Activated CD4-positive, alpha-beta memory T cell treated with anti-CD3 and anti-CD28 coated beads, Interleukin-2, amount 10 ng/mL, durations not matched to agents 7 days and 5 days (primary cell): Measurements from ENCODE around the gene ZDHHC11B. TPM values are rescaled to one million over a fixed set of nuclear protein-coding genes. Genes with fewer than 3 reads are reported as not detected.
"Not testable (repeated sequence)": the region's sequence is repeated elsewhere in the genome, so short reads cannot be mapped to it uniquely, and the experiment has no call there.

Experiments
- CTCF ChIA-PET: fragments of 350-600 bp; sonication (Branson Sonifier 250); formaldehyde crosslinking; loops from one replicate; lab custom pipeline; 2021; ENCODE audit warnings: antibody characterized with exemption, inconsistent platforms; lab: Charles Lee
- POLR2A ChIA-PET: fragments of 350-600 bp; sonication (Branson Sonifier 250); formaldehyde crosslinking; loops from one replicate; lab custom pipeline; 2021; ENCODE audit warnings: antibody characterized with exemption; lab: Charles Lee
- DNase-seq: peaks from one replicate; pipeline ENCODE4 v3.0.0-alpha.2; 2020
- H3K27ac Mint-ChIP-seq: one replicate; pipeline ENCODE4 v1.8.0; 2021; ENCODE audit warnings: mild to moderate bottlenecking, mixed read lengths
- H3K27me3 Mint-ChIP-seq: one replicate; pipeline ENCODE4 v1.8.0; 2021; ENCODE audit warnings: mixed read lengths
- H3K36me3 Mint-ChIP-seq: one replicate; pipeline ENCODE4 v1.8.0; 2021; ENCODE audit warnings: low read depth, mixed read lengths
- H3K4me1 Mint-ChIP-seq: one replicate; pipeline ENCODE4 v1.8.0; 2021; ENCODE audit warnings: mixed read lengths
- H3K4me3 Mint-ChIP-seq: one replicate; pipeline ENCODE4 v1.8.0; 2021; ENCODE audit warnings: mild to moderate bottlenecking, mixed read lengths
- H3K9me3 Mint-ChIP-seq: one replicate; pipeline ENCODE4 v1.8.0; 2021; ENCODE audit warnings: mixed read lengths
- total RNA-seq, 2 experiments: library from RNA; stranded (reverse); gene quantifications; one replicate each; pipeline ENCODE4 v1.2.3, GENCODE V29; 2021

Gene ZDHHC11B
- total RNA-seq, 2 experiments from 2014 or later: not detected

DNA sequence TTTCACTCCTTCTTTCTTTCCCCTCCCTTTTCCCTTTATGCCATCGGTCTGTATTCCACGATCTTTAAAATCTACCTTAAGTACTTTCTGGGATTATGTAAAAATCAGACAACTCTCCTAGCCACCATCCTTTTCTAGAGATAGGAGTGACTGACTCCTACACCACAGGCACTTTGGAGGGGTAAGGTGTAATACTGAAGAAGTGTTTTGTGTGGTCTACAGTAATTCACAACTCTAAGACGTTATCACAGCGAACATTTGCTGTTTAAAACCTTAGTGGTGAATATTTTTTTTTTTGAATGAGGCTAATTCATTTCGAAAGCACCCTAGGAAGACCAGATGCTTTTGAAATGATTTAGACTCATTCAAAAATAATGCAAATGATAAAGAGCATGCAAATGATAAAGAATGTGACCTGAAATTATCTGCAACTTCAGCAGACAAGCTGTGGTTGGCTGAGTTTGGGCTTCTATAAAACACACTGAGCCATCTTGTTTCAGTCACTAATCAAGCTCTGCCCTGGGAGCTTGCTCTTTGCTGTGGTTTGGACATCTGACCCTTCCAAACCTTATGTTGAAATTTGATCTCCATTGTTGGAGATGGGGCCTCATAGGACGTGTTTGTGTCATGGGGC is 14.1 kb upstream of the ZDHHC11B start:
- H3K9me3 Mint-ChIP-seq, H3K4me1 Mint-ChIP-seq, DNase-seq, H3K27me3 Mint-ChIP-seq, H3K27ac Mint-ChIP-seq, H3K4me3 Mint-ChIP-seq, POLR2A ChIA-PET, CTCF ChIA-PET: not testable (repeated sequence)
- peaks cover 11% of the 10 kb centered on the region for H3K36me3 Mint-ChIP-seq

- DNase-seq, H3K27me3 Mint-ChIP-seq, H3K9me3 Mint-ChIP-seq, H3K27ac Mint-ChIP-seq, CTCF ChIA-PET, H3K4me3 Mint-ChIP-seq, POLR2A ChIA-PET, H3K4me1 Mint-ChIP-seq: not testable (repeated sequence)
- H3K36me3 Mint-ChIP-seq: peaks cover 12% of the 10 kb centered on the region
These were observed 13.5 kb upstream of the ZDHHC11B start for GRCh38 chr5:797986-798385.

DNA sequence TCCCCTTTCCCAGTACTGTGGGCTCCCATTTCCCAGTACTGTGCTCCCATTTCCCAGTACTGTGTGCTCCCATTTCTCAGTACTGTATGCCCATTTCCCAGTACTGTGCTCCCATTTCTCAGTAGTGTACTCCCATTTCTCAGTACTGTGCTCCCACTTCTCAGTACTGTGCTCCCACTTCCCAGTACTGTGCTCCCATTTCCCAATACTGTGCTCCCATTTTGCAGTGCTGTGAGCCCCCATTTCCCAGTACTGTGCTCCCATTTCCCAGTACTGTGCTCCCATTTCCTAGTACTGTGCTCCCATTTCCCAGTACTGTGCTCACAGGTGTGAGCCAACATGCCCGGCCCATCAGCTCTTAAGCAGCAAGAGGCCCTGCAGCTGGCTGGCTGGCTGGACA is 11.3 kb upstream of the ZDHHC11B start:
- POLR2A ChIA-PET, H3K4me1 Mint-ChIP-seq, H3K27me3 Mint-ChIP-seq, H3K27ac Mint-ChIP-seq, H3K4me3 Mint-ChIP-seq, H3K9me3 Mint-ChIP-seq, CTCF ChIA-PET, DNase-seq: not testable (repeated sequence)
- H3K36me3 Mint-ChIP-seq: peaks cover 12% of the 10 kb centered on the region

GRCh38 chr5:794948-795347 is 10.4 kb upstream of the ZDHHC11B start:
- H3K27ac Mint-ChIP-seq, POLR2A ChIA-PET, CTCF ChIA-PET, H3K4me3 Mint-ChIP-seq, DNase-seq, H3K4me1 Mint-ChIP-seq, H3K9me3 Mint-ChIP-seq: not testable (repeated sequence)
- Mint-ChIP-seq H3K27me3 (peaks cover 18% of the 10 kb centered on the region), H3K36me3 (peaks cover 12% of the 10 kb centered on the region)

- DNase-seq, H3K27ac Mint-ChIP-seq, H3K4me1 Mint-ChIP-seq, POLR2A ChIA-PET, CTCF ChIA-PET, H3K9me3 Mint-ChIP-seq, H3K36me3 Mint-ChIP-seq, H3K4me3 Mint-ChIP-seq: not testable (repeated sequence)
- H3K27me3 Mint-ChIP-seq: peaks cover 27% of the 10 kb centered on the region
These were observed 4.2 kb upstream of the ZDHHC11B start for GRCh38 chr5:788703-789102.

DNA sequence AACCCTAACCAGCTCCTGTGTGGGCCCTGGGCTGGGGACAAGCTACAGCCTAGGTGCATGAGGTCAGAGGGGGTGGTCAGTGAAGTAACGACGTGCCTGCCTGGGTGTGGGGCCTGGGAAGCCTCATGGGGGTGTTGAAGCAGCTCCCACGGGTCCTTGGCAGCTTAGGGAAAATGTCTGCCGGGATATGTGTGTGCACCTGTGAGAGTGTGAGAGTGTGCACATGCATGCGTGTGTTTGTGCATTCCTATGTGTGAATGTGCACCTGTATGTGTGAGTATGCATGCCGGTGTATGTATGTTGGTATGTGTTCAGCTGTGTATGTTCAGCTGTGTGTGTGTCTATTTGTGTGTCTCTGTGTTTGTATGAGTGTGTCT is 3.3 kb upstream of the ZDHHC11B start:
- H3K9me3 Mint-ChIP-seq, H3K4me1 Mint-ChIP-seq, POLR2A ChIA-PET, H3K36me3 Mint-ChIP-seq, H3K4me3 Mint-ChIP-seq, CTCF ChIA-PET, DNase-seq, H3K27ac Mint-ChIP-seq: not testable (repeated sequence)
- H3K27me3 Mint-ChIP-seq: peaks cover 24% of the 10 kb centered on the region

- CTCF ChIA-PET, H3K36me3 Mint-ChIP-seq, H3K4me1 Mint-ChIP-seq, DNase-seq, H3K9me3 Mint-ChIP-seq, H3K4me3 Mint-ChIP-seq, H3K27ac Mint-ChIP-seq, POLR2A ChIA-PET: not testable (repeated sequence)
- peaks cover 24% of the 10 kb centered on the region for H3K27me3 Mint-ChIP-seq
These were observed 2.8 kb upstream of the ZDHHC11B start for GRCh38 chr5:787224-787856.

DNA sequence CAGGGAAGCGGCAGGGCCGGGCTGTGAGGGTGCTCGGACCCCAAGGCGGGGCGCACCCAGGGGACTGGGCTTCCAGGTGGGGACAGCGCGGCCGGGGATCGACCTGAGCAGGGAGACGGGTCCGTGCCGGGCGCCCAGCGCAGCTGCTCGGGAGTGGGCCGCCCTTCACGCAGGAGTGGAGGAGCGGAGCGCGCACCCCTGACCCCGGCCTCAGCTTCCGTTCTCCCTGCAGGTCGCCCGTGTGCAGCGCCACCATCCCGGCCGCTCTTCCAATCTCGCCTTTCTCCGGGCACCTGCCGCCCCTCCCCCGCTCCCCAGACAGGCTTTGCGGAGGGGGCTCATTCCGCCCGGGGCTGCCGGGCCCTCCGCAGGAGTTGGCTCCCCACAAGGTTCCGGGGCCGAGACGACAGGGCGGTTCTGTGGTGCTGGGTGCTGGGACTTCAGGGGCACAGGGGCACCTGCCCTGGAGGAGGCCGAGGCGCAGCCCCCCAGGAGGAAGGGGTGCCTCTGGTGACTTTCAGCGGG is 714 bp upstream of the ZDHHC11B start:
- peaks cover 12% of the 10 kb centered on the region for H3K27me3 Mint-ChIP-seq
- CTCF ChIA-PET, DNase-seq, H3K4me1 Mint-ChIP-seq, POLR2A ChIA-PET, H3K36me3 Mint-ChIP-seq, H3K9me3 Mint-ChIP-seq, H3K27ac Mint-ChIP-seq: not testable (repeated sequence)
- peak overlapping the region; percentile 63 for H3K4me3 Mint-ChIP-seq

GRCh38 chr5:783881-784427 is 575 bp downstream of the ZDHHC11B start:
- H3K27me3 Mint-ChIP-seq, CTCF ChIA-PET, H3K27ac Mint-ChIP-seq, POLR2A ChIA-PET, H3K36me3 Mint-ChIP-seq, DNase-seq, H3K4me3 Mint-ChIP-seq, H3K4me1 Mint-ChIP-seq, H3K9me3 Mint-ChIP-seq: not testable (repeated sequence)

GRCh38 chr5:783049-783802 is 1.3 kb downstream of the ZDHHC11B start:
- H3K27ac Mint-ChIP-seq, POLR2A ChIA-PET, H3K4me1 Mint-ChIP-seq, H3K36me3 Mint-ChIP-seq, H3K9me3 Mint-ChIP-seq, H3K4me3 Mint-ChIP-seq, CTCF ChIA-PET, H3K27me3 Mint-ChIP-seq: not testable (repeated sequence)
- DNase-seq: peak; percentile 40

DNA sequence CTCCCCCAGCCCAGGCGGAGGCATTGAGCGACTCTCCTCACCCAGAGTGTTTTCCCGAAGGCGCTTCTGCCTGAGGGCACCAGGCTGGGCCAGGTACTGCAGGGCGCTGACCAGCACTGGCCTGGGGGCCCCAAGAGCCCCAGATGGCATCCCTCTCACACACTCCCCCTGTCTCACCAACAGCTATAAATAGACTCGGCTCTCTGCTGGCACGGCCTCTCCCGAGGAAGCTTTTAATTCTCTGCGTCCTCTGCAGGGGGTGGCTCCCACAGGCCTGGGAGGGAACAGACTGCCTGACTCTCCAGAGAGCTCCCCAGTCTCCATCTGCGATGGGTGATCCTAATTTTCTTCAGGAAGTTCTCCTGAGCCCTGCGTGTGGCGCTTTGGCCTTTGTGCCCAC is 2.2 kb downstream of the ZDHHC11B start:
- H3K4me3 Mint-ChIP-seq, H3K27me3 Mint-ChIP-seq, H3K27ac Mint-ChIP-seq, POLR2A ChIA-PET, H3K9me3 Mint-ChIP-seq, H3K4me1 Mint-ChIP-seq, DNase-seq, CTCF ChIA-PET, H3K36me3 Mint-ChIP-seq: not testable (repeated sequence)

DNA sequence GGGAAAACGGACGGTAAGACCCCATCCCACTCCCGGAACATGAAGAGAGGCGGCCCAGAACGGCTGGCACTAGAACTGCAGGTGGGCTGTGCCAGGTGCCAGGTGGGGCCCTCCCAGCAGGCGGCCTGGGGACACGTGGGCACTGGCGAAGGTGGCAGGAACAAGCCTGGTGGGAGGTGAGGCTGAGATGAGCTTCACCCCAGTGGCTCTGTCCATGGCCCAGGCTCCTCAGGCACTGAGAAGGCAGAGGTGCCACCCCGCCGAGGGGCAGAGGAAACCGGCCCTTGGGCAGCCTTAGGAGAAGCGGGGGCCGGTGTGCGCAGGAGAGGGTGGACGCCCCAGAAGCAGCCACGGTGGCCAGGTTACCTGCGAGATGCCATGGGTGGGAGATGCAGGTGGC is 4.0 kb downstream of the ZDHHC11B start:
- H3K36me3 Mint-ChIP-seq, H3K27me3 Mint-ChIP-seq, POLR2A ChIA-PET, CTCF ChIA-PET, H3K4me3 Mint-ChIP-seq, H3K4me1 Mint-ChIP-seq, H3K9me3 Mint-ChIP-seq, DNase-seq, H3K27ac Mint-ChIP-seq: not testable (repeated sequence)

- H3K27me3 Mint-ChIP-seq, H3K27ac Mint-ChIP-seq, H3K4me3 Mint-ChIP-seq, DNase-seq, H3K36me3 Mint-ChIP-seq, POLR2A ChIA-PET, H3K9me3 Mint-ChIP-seq, H3K4me1 Mint-ChIP-seq, CTCF ChIA-PET: not testable (repeated sequence)
These were observed 5.6 kb downstream of the ZDHHC11B start for GRCh38 chr5:778967-779366.
